Neural progenitor cell (in vitro differentiated cells): ENCODE data around the gene TUBAL3. TPM values are rescaled to one million over a fixed set of nuclear protein-coding genes. Genes with fewer than 3 reads are reported as not detected.

ENCODE experiments used
- DNase-seq: peaks from one replicate; pipeline ENCODE4 v3.0.0-alpha.2; 2016; ENCODE audit warnings: low spot score
- H2AFZ ChIP-seq: fragments of 200-600 bp; sonication (generic); replicated peaks from 2 replicates; pipeline ENCODE4 v1.6.1; 2016; ENCODE audit warnings: antibody characterized with exemption
- H3F3A ChIP-seq: fragments of 200-600 bp; sonication (generic); 2 replicates; pipeline ENCODE4 v1.6.1; 2016; ENCODE audit warnings: antibody characterized with exemption, low read depth
- H3K27ac ChIP-seq: fragments of 200-600 bp; sonication (generic); 2 replicates; pipeline ENCODE4 v1.5.1; 2016; ENCODE audit warnings: mild to moderate bottlenecking
- H3K27me3 ChIP-seq: fragments of 200-600 bp; sonication (generic); 2 replicates; pipeline ENCODE4 v1.6.1; 2016; ENCODE audit warnings: mild to moderate bottlenecking, moderate library complexity
- H3K36me3 ChIP-seq: fragments of 200-600 bp; sonication (generic); 2 replicates; pipeline ENCODE4 v1.5.1; 2016
- H3K4me1 ChIP-seq: fragments of 200-600 bp; sonication (generic); 2 replicates; pipeline ENCODE4 v1.6.1; 2016; ENCODE audit warnings: mixed run types
- H3K4me2 ChIP-seq: fragments of 200-600 bp; sonication (generic); 2 replicates; pipeline ENCODE4 v1.6.1; 2016
- H3K4me3 ChIP-seq: fragments of 200-600 bp; sonication (generic); 2 replicates; pipeline ENCODE4 v1.5.1; 2016
- H3K79me2 ChIP-seq: fragments of 200-600 bp; sonication (generic); 2 replicates; pipeline ENCODE4 v1.6.1; 2016; ENCODE audit warnings: low read depth
- H3K9ac ChIP-seq: fragments of 200-600 bp; sonication (generic); 2 replicates; pipeline ENCODE4 v1.6.1; 2016
- H3K9me3 ChIP-seq: fragments of 200-600 bp; sonication (generic); 2 replicates; pipeline ENCODE4 v1.5.1; 2016; ENCODE audit warnings: low read depth
- H4K20me1 ChIP-seq: fragments of 200-600 bp; sonication (generic); 2 replicates; pipeline ENCODE4 v1.6.1; 2016; ENCODE audit warnings: low read depth
- H3K27ac Mint-ChIP-seq: 3 replicates; pipeline ENCODE4 v1.8.0; 2021; ENCODE audit warnings: mixed read lengths
- H3K27me3 Mint-ChIP-seq: 2 replicates; pipeline ENCODE4 v1.8.0; 2022; ENCODE audit warnings: low read depth, mild to moderate bottlenecking, inconsistent platforms, moderate library complexity, mixed read lengths; ENCODE audit not compliant: insufficient read depth
- H3K36me3 Mint-ChIP-seq: 3 replicates; pipeline ENCODE4 v1.8.0; 2021; ENCODE audit warnings: mixed read lengths
- H3K4me1 Mint-ChIP-seq: 3 replicates; pipeline ENCODE4 v1.8.0; 2021; ENCODE audit warnings: mixed read lengths
- H3K4me3 Mint-ChIP-seq: 3 replicates; pipeline ENCODE4 v1.8.0; 2021; ENCODE audit warnings: mild to moderate bottlenecking, moderate library complexity, mixed read lengths
- H3K9me3 Mint-ChIP-seq: 3 replicates; pipeline ENCODE4 v1.8.0; 2020; ENCODE audit warnings: mixed read lengths
- CTCF ChIP-seq: fragments of 200-600 bp; sonication (generic); IDR thresholded peaks from 2 replicates; pipeline ENCODE4 v1.5.1; 2017; ENCODE audit warnings: antibody characterized with exemption, mild to moderate bottlenecking
- EZH2 ChIP-seq: fragments of 200-600 bp; sonication (generic); IDR thresholded peaks from 2 replicates; pipeline ENCODE4 v1.6.1; 2017; ENCODE audit warnings: antibody characterized with exemption, mild to moderate bottlenecking, moderate library complexity
- EZH2phosphoT487 ChIP-seq: fragments of 200-600 bp; sonication (generic); IDR thresholded peaks from 2 replicates; pipeline ENCODE4 v1.6.1; 2017; ENCODE audit warnings: antibody characterized with exemption
- total RNA-seq: library from RNA; depleted of rRNA; stranded (reverse); fragments of >200 nt; gene quantifications from 2 replicates; pipeline ENCODE4 v1.2.3, GENCODE V29; 2015; ENCODE audit warnings: low replicate concordance

TUBAL3 gene
- total RNA-seq, 1 donor from 2014 or later: not detected

GRCh38 chr10:5400468-5401240, 4.0 kb downstream of the TUBAL3 start:
- Mint-ChIP-seq H3K9me3 (no peaks in the 10 kb centered on the region), H3K4me1 (no peaks in the 10 kb centered on the region), H3K27ac (no peak overlapping the region), H3K4me3 (no peak overlapping the region), H3K36me3 (no peaks in the 10 kb centered on the region), H3K27me3 (peaks cover 8% of the 10 kb centered on the region)
- no peak for DNase-seq
- Histone ChIP-seq H3K36me3 (no peaks in the 10 kb centered on the region), H3K9ac (no peak overlapping the region), H3K27ac (no peak overlapping the region), H3K9me3 (no peaks in the 10 kb centered on the region), H3K4me2 (no peak overlapping the region), H3K79me2 (no peaks in the 10 kb centered on the region), H4K20me1 (no peaks in the 10 kb centered on the region), H3F3A (no peaks in the 10 kb centered on the region), H2AFZ (no peak overlapping the region), H3K27me3 (no peaks in the 10 kb centered on the region), H3K4me3 (no peak overlapping the region), H3K4me1 (no peaks in the 10 kb centered on the region)
- TF ChIP-seq EZH2: no peak
- TF ChIP-seq CTCF: no peak
- no peak for TF ChIP-seq EZH2phosphoT487

- DNase-seq: no peak
- no peaks in the 10 kb centered on the region for H3F3A ChIP-seq
- no peaks in the 10 kb centered on the region for H3K79me2 ChIP-seq
- H3K4me2 ChIP-seq: no peak overlapping the region
- no peak overlapping the region for H3K4me3 ChIP-seq
- Mint-ChIP-seq H3K9me3 (no peaks in the 10 kb centered on the region), H3K4me1 (no peaks in the 10 kb centered on the region), H3K36me3 (no peaks in the 10 kb centered on the region), H3K27ac (no peak overlapping the region), H3K27me3 (peaks cover 8% of the 10 kb centered on the region), H3K4me3 (no peak overlapping the region)
- H3K4me1 ChIP-seq: no peaks in the 10 kb centered on the region
- H3K27ac ChIP-seq: no peak overlapping the region
- no peak for TF ChIP-seq EZH2
- no peak for TF ChIP-seq CTCF
- TF ChIP-seq EZH2phosphoT487: no peak
- no peak overlapping the region for H2AFZ ChIP-seq
- no peaks in the 10 kb centered on the region for H3K9me3 ChIP-seq
- H3K9ac ChIP-seq: no peak overlapping the region
- H3K36me3 ChIP-seq: no peaks in the 10 kb centered on the region
- H3K27me3 ChIP-seq: no peaks in the 10 kb centered on the region
- no peaks in the 10 kb centered on the region for H4K20me1 ChIP-seq
Observed at GRCh38 chr10:5399332-5399731, 5.3 kb downstream of the TUBAL3 start.

GRCh38 chr10:5396556-5397300, 7.9 kb downstream of the TUBAL3 start:
- no peaks in the 10 kb centered on the region for H3K9me3 ChIP-seq
- no peak overlapping the region for H3K27ac ChIP-seq
- no peaks in the 10 kb centered on the region for H4K20me1 ChIP-seq
- no peak overlapping the region for H3K4me3 ChIP-seq
- H3K4me2 ChIP-seq: no peak overlapping the region
- H3K36me3 Mint-ChIP-seq: no peaks in the 10 kb centered on the region
- no peak overlapping the region for H2AFZ ChIP-seq
- H3K27me3 ChIP-seq: no peaks in the 10 kb centered on the region
- H3K79me2 ChIP-seq: no peaks in the 10 kb centered on the region
- H3K4me1 Mint-ChIP-seq: no peaks in the 10 kb centered on the region
- no peak overlapping the region for H3K27ac Mint-ChIP-seq
- H3K9me3 Mint-ChIP-seq: peaks cover 11% of the 10 kb centered on the region
- H3K9ac ChIP-seq: no peak overlapping the region
- H3F3A ChIP-seq: no peaks in the 10 kb centered on the region
- no peaks in the 10 kb centered on the region for H3K4me1 ChIP-seq
- H3K36me3 ChIP-seq: no peaks in the 10 kb centered on the region
- peaks cover 6% of the 10 kb centered on the region for H3K27me3 Mint-ChIP-seq
- TF ChIP-seq EZH2: no peak
- no peak for TF ChIP-seq EZH2phosphoT487
- TF ChIP-seq CTCF: no peak
- no peak overlapping the region for H3K4me3 Mint-ChIP-seq
- no peak for DNase-seq
